ENCODE measurements around the gene CERS6. TPM values are rescaled to one million over a fixed set of nuclear protein-coding genes. Genes with fewer than 3 reads are reported as not detected.

CERS6 gene
- total RNA-seq, 1 experiment from 2014 or later, result 30.3 TPM

DNA sequence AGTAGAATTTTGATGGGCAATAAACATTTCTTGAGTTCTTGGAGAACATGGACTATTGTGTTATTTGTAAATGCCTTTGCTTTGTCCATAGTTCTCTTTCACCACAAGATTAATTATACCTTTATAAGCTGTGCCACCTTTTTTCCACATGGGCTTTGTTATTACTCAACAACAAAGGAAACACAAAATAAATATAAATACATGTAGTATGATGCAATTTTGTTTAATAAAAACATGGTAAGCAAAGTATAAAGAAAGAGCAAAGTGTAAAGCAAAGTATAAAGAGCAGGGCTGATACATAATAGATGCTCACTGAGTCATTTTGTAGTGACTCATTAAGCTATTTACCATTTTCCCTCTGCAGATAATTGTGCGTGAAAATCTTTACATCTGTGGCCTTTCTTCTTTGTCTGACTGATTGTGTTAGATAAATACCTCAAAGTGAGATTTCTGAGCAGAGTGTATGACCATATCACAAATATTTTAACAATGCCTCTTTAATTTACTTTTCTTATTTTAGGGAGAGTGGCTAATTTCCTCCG lies 80.9 kb downstream of the CERS6 start:
- Histone ChIP-seq H3K27me3 (ENCODE audit: control insufficient read depth, insufficient read depth, low read length) (no peaks in the 10 kb centered on the region), H3K36me3 (ENCODE audit: control insufficient read depth, insufficient read depth, low read length) (no peaks in the 10 kb centered on the region), H3K27ac (ENCODE audit: low read length) (no peak overlapping the region), H3K4me1 (ENCODE audit: control insufficient read depth, insufficient read depth, low read length) (no peaks in the 10 kb centered on the region), H3K4me3 (ENCODE audit: low read depth in 2 of 2, low read length in 2 of 2) (no peak overlapping the region), H3K9me3 (ENCODE audit: control insufficient read depth, insufficient read depth, low read depth, low read length) (peaks cover 4% of the 10 kb centered on the region; the same call in 1 of the 2 replicates)
- CTCF ChIA-PET, result no interaction called here
- TF ChIP-seq, protein P1, sequence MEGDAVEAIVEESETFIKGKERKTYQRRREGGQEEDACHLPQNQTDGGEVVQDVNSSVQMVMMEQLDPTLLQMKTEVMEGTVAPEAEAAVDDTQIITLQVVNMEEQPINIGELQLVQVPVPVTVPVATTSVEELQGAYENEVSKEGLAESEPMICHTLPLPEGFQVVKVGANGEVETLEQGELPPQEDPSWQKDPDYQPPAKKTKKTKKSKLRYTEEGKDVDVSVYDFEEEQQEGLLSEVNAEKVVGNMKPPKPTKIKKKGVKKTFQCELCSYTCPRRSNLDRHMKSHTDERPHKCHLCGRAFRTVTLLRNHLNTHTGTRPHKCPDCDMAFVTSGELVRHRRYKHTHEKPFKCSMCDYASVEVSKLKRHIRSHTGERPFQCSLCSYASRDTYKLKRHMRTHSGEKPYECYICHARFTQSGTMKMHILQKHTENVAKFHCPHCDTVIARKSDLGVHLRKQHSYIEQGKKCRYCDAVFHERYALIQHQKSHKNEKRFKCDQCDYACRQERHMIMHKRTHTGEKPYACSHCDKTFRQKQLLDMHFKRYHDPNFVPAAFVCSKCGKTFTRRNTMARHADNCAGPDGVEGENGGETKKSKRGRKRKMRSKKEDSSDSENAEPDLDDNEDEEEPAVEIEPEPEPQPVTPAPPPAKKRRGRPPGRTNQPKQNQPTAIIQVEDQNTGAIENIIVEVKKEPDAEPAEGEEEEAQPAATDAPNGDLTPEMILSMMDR (IDR thresholded peaks at IDR 0.05), result no peak
- TF ChIP-seq POLR2AphosphoS5 (IDR thresholded peaks at IDR 0.05; ENCODE audit: low read depth, low read length), result no peak
- TF ChIP-seq SIN3A (IDR thresholded peaks at IDR 0.05; ENCODE audit: borderline replicate concordance, insufficient read depth, low read depth, low read length), result no peak
- TF ChIP-seq, protein P2, sequence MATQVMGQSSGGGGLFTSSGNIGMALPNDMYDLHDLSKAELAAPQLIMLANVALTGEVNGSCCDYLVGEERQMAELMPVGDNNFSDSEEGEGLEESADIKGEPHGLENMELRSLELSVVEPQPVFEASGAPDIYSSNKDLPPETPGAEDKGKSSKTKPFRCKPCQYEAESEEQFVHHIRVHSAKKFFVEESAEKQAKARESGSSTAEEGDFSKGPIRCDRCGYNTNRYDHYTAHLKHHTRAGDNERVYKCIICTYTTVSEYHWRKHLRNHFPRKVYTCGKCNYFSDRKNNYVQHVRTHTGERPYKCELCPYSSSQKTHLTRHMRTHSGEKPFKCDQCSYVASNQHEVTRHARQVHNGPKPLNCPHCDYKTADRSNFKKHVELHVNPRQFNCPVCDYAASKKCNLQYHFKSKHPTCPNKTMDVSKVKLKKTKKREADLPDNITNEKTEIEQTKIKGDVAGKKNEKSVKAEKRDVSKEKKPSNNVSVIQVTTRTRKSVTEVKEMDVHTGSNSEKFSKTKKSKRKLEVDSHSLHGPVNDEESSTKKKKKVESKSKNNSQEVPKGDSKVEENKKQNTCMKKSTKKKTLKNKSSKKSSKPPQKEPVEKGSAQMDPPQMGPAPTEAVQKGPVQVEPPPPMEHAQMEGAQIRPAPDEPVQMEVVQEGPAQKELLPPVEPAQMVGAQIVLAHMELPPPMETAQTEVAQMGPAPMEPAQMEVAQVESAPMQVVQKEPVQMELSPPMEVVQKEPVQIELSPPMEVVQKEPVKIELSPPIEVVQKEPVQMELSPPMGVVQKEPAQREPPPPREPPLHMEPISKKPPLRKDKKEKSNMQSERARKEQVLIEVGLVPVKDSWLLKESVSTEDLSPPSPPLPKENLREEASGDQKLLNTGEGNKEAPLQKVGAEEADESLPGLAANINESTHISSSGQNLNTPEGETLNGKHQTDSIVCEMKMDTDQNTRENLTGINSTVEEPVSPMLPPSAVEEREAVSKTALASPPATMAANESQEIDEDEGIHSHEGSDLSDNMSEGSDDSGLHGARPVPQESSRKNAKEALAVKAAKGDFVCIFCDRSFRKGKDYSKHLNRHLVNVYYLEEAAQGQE (IDR thresholded peaks at IDR 0.05; ENCODE audit: insufficient read depth in 1 of 2, low read depth in 2 of 2, low read length in 1 of 2), result no peak
- no peak for TF ChIP-seq TCF7L2 (IDR thresholded peaks at IDR 0.05; ENCODE audit: low read depth, low read length)
- ATAC-seq, result no peak
- POLR2A ChIA-PET, result no interaction called here
- no peak for DNase-seq (ENCODE audit: low read depth, low spot score)
- intact Hi-C loops (cut with micrococcal nuclease; ENCODE audit: unreplicated experiment) (no loop called here), in situ Hi-C loops (cut with HindIII; ENCODE audit: low pct_unique_long_range_greater_than_20kb, low sequenced_read_pairs) (no loop called here)
- BruUV-seq (replicated peaks), result no TSS peak

DNA sequence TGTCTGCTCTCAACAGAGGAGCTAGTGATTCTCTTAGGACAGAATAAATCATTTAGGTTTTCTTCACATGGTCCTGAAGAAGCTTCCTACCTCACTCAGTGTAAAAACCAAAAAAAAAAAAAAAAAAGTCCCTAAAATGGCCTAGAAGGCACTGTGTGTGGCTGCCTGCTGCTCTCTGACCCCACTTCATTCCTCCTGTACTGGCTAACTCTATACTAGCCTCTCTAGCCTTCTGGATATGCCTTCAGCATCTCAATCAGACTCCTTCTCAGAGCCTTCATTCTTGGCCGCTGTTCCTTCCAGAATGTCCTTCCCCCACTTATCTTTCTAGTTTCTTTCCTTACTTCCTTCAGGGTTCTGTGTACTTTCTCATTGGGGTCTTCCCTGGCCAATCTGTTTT lies 82.1 kb downstream of the CERS6 start:
- no TSS peak for BruUV-seq (replicated peaks)
- DNase-seq (ENCODE audit: low read depth, low spot score) (no peak), ATAC-seq (peak; percentile 54; the same call in 1 of the 2 replicates)
- Histone ChIP-seq H3K36me3 (ENCODE audit: control insufficient read depth, insufficient read depth, low read length) (no peaks in the 10 kb centered on the region), H3K4me1 (ENCODE audit: control insufficient read depth, insufficient read depth, low read length) (no peaks in the 10 kb centered on the region), H3K27ac (ENCODE audit: low read length) (no peak overlapping the region), H3K9me3 (ENCODE audit: control insufficient read depth, insufficient read depth, low read depth, low read length) (peaks cover 4% of the 10 kb centered on the region; the same call in 1 of the 2 replicates), H3K27me3 (ENCODE audit: control insufficient read depth, insufficient read depth, low read length) (no peaks in the 10 kb centered on the region), H3K4me3 (ENCODE audit: low read depth in 2 of 2, low read length in 2 of 2) (no peak overlapping the region)
- ChIA-PET POLR2A (no interaction called here), CTCF (no interaction called here)
- in situ Hi-C loops (cut with HindIII; ENCODE audit: low pct_unique_long_range_greater_than_20kb, low sequenced_read_pairs) (no loop called here), intact Hi-C loops (cut with micrococcal nuclease; ENCODE audit: unreplicated experiment) (no loop called here)
- no peak for TF ChIP-seq SIN3A (IDR thresholded peaks at IDR 0.05; ENCODE audit: borderline replicate concordance, insufficient read depth, low read depth, low read length)
- TF ChIP-seq, protein P1 (IDR thresholded peaks at IDR 0.05), result no peak
- no peak for TF ChIP-seq POLR2AphosphoS5 (IDR thresholded peaks at IDR 0.05; ENCODE audit: low read depth, low read length)
- TF ChIP-seq, protein P2 (IDR thresholded peaks at IDR 0.05; ENCODE audit: insufficient read depth in 1 of 2, low read depth in 2 of 2, low read length in 1 of 2), result no peak
- TF ChIP-seq TCF7L2 (IDR thresholded peaks at IDR 0.05; ENCODE audit: low read depth, low read length), result no peak
